Inflammatory macrophage treated with lipopolysaccharide for 1 hour (primary cell): ENCODE data around the gene RER1.

Source experiments
- DNase-seq, 2 donors: peaks; one replicate each; pipeline ENCODE4 v3.0.0-alpha.2; 2020 to 2022

Gene RER1

DNA sequence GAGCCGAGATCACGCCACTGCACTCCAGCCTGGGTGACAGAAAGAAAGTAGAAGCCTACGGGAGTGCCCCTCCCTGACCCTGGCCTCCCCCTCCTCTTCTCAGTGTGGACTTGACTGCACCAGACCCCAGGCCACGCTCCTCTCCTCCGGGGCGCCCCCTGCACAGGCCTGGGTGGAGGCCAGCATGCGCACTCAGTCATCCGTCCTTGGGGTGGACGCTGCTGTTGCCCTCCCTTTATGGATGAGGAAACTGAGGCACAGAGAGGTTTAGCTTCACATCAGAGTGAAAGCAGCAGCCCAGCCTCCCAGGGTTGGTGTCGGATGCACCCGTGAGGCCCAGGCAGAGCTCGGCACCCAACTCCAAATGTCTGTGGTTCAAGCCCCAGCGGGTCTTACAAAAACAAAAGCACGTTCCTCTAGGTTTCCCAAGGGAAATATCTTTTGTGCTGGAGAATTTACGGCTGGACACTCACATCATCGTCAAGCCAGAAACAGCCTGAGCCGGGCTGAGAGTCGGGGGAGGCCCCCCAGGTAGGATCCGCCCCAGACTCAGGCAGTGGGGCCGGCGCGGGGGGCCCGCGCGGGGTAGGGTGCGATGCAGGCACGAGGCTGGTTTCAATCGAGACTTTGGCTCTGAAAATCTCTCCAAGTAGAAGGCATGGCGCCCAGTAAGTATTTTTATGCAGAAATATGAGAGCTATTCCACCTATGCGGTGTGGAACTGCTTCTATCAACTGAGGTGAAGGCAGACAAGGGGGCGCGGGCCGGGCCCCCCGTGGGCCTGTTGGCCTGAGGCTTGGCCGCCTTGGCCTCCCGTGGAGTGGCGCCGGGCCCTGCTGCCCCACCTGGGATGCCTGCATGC lies 36.9 kb upstream of the RER1 start:
- no peak for DNase-seq

DNA sequence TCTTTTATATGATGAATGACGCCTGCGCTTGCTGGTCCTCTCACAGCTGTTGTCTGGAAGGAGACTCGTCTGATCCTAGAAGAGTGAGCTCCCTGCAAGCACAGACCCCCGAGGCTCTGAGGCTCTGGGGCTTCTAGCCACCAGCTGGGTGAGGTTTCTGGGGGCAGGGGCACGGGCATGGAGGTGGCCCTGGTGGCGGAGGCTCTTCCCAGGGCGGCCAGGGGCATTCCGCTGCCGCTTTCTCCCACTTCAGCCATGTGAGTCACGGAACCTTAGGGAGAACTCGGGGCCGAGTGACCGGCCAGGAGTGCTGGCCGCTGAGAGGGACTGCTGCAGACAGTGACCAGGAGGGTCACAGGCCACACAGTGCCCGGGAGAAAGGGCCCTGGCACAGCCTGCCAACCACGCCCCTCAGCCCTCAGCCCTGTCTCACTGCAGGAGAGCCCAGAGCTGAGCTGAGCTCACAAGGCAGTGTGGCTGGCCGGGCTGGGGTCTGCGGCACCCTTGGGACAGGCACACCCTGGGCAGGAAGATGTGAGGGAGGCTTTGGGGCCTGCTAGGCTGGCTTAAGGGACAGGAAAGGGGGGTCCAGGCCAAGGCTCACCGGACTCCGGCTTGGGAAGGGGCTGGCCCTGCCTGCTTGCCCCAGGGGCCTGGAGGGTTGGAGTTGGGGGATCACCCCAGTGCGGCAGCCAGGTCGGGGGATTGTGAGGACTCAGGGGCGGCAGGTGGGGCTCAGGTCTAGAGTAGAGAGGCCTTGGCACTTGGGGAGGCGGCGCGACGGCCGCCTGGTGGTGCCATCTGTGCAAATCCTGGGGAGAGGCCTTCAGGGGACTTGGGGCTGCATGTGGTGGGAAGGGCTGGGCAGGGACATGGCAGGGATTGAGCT lies 36.0 kb upstream of the RER1 start:
- no peak for DNase-seq

DNA sequence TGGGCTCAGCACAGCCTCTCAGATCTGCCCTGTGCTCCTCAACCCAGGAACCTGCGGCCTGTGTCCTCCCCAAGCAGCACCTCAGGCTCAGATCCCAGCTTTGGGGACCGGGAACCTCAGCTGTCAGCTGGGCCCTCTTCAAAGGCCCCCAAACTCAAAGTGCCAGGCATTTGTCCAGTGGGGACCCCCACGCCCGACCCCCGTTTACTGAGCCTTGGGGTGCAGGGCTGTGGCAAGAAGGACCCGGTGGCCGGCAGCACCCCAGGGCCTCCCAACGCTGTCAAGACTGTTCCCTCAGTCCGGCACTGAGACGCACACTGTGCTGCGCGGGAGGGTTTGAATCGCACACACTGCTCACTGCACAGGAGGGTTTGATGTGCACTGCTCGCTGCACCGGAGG lies 35.2 kb upstream of the RER1 start:
- no peak for DNase-seq

DNA sequence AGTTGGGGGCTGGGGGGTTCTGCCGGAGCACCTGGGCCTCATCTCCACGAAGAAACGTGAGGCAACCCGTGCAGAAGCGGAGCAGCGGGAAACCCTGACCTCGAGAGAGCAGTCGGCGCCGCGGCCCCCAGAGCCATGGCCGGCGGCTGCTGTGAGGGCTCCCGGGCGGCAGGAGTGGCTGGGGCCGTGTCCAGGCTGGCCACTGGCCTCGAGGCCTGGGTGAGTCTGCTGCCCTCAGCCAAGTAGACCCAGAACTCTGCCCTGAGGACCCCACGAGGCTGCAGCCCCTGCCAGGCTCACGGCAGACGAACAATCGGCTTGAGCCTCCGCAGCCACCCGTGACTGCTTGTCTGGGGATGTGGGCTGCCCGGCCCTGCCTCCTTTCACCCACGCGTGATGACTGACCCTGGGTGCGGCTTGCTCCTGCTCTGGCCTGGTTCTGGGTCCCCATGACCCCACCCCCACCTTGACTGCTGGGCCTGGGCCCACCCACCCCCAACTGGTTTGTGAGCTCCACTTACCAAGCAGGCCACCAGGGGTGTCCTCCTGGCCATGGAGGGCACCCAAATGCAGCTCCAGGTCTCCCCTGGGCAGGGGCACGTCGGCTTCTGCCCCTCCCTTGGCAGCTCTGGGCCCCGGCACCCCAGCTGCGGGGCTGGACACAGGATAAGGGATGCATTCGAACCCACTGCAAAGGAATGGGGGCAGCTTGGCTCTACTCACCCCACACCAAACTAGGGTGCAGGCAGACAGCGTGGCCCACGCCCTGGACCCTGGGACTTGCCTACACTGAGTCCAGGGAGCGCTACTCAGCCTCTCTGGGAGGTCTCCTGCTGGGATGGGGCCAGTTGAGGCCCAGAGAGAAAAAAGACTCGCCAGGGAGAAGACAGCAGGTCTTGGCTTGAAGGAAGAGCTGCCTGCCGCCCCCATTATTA lies 34.5 kb upstream of the RER1 start:
- no peak for DNase-seq

DNA sequence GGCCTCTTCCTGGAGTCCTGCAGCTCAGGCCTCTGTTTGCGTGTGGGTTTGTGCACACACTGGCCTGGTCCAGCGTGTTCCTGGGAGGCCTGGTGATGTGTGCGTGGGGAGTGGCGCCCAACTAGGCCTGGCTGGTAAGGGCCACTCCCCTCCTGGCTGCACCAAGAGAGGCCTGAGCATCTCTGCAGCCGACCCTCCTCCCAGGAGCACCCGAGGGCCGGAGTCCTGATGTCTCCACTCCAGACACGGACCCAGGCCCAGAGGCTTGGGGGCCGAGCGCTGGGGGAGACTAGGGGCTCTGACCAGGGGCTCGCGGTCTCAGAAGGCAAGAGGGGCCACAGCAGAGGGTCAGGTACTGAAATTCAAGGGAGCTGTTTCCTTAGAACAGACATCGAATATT lies 33.6 kb upstream of the RER1 start:
- no peak for DNase-seq

DNA sequence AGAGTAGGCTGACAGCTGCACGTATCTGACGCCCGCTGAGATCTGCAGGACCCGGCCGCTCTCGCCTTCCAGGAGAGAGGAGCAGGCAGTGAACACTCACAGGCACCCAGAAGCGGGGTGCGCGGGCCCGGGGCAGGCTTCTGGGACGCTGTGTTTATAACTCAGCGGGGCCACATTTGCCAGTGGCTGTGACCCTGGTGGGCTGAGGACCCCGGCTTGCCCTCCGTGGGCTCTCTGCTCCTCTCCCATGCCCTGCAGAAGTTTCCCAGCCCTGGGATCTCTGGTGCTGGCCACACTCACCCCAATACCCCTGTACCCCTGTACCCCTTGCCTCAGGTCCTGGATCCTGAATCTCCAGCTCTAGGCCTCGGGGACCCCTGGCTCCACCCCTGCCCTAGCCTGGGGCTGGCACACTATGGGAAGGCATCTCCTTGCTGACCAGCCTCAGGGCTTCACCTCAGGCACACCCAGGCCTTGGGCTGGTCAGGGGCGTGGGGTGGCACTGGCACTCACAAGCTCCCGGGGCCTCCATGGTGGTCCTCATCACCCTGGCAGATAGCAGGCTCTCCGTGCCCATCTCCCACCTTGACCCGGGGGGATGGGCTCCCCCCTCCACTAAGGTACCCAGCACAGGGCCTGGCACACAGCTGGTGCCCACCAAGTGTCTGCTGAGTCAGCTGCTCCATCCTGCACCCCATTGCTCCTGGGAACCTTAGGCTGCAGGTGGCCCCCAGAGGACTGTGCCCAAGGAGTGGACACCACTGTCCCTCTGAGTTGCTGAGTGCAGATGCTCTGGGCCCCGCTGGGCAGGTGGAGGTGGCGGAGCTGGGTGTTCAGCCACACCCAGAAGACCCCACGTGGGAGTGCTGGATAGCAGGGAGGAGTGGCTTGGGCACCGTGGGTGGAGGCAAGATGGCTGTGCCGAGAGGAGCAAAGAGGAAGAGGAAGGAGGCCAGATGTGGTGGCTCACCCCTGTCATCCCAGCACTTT lies 32.7 kb upstream of the RER1 start:
- DNase-seq = no peak

DNA sequence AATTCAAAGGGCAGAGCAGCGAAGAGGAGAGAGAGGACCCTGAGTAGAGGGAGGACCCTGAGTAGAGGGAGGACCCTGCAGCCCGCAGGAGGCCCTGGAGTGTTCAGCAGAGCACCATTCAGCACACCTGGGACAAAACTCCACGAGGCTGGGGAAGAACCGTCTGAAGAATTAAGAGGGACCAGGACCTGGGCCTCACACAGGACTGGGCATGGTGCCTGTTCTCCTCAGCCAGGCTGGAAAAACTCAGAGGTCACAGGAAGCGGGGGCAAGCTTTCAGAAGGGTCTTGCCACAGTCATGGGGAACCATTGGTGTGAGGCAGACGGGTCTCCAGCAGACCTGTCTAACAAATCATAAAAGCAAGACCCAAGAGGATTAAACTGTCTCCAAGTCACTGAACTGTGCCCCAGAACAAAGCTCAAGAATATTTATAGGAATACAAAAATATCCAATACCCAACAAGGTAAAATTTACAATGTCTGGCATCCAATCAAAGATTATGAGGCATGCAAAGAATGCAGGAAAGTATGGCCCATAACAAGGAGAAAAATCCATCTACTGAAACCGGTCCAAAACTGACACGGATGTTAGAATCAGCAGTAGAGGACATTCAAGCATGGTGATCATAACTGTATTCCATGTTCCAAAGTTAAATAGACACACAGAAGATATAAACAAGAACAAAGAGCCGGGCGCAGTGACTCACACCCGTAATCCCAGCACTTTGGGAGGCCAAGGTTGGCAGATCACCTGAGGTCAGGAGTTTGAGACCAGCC lies 30.9 kb upstream of the RER1 start:
- DNase-seq = no peak

DNA sequence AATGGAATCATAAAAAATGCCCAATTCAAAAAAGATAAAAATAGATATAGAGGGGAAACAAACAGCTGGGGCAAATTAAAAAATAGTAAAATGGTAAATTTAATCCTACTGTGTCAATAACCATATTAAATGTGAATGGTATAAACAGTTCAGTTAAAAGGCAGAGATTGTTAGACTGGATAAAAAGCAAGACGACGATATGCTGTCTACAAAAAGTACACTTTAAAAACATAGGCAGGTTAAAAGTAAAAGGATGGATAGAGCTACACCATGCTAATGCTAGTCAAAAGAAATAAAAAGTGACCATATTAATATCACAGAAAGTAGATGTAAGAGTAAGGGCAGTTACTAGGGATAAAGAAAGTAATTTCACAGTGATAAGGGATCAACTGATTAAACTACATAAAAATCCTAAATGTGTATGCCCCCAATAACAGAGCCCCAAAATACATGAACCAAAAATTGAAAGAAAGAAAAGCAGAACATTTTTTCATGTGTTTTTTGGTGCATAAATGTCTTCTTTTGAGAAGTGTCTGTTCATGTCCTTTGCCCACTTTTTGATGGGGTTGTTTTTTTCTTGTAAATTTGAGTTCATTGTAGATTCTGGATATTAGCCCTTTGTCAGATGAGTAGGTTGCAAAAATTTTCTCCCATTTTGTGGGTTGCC lies 27.7 kb upstream of the RER1 start:
- no peak for DNase-seq

DNA sequence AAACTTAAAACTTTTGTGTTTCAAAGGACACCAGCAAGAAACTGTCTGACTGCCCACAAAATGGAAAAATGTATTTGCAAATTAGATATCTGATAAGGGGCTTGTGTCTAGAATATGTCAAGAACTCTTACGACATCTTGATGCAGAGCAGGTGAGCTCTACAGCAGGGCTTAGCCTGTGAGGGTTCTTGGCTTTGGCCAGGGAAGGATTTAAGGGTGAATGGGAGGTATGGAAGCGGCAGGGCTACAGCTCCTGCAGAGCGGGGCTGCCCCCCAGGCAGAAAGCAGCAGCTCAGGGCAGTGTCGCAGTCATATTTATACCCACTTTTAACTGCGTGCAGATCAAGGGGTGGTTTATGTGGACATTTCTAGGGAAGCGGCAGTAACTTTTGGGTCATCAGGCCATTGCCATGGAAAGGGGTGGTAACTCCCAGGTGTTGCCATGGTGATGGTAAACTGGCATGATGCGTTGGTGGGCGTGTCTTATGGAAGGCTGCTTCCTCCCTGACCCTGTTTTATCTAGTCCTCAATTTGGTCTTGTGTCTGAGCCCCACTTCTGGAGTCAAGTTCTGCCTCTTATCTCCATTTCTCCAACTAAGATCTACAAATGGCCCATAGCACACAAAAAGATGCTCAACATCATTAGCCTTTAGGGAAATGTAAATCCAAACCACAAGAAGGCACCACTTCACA lies 23.4 kb upstream of the RER1 start:
- no peak for DNase-seq

DNA sequence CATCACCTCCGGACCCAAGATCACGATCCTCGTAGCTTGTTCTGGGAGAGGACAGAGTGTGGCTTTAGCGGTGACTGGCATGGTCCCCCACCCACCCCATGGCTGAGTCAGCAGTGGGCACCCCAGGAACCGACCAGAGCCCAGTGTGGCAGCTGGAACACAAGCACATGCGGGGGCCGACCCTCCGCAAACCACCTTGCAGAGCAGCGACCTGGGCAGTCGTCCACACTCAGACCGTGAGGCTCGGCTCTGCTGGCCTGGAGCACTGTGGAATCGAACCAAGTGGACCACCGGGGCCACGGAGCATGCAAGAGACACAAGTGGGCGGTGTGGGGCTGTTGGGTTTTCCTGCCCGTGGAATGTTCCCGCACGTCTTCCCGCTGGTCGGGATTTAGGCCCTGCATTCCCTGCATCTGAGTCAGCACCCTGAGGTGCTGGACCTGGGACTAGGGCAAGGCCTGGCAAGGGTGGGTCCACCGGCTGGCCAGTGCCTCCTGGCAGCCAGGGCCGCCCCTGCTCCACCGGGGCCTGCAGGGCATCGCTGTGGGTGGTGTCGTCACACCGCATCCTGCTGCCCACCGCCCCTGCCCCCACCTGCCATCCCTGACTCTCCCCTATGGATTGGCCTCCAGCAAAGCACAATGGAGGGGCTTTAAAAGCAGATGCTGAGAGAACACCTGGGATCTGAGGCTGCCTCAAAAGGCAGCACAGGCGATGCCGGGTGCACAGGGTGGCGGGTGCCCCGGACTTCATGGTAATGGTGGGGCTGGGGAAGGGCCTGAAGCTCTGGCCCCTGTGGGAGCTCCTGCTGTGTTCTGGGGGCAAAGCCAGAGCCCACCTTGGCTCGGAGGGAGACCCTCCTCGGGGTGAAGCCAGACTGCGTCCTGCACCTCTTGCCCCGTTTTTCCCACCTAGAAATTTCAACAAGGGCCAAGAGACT lies 18.8 kb upstream of the RER1 start:
- no peak for DNase-seq

DNA sequence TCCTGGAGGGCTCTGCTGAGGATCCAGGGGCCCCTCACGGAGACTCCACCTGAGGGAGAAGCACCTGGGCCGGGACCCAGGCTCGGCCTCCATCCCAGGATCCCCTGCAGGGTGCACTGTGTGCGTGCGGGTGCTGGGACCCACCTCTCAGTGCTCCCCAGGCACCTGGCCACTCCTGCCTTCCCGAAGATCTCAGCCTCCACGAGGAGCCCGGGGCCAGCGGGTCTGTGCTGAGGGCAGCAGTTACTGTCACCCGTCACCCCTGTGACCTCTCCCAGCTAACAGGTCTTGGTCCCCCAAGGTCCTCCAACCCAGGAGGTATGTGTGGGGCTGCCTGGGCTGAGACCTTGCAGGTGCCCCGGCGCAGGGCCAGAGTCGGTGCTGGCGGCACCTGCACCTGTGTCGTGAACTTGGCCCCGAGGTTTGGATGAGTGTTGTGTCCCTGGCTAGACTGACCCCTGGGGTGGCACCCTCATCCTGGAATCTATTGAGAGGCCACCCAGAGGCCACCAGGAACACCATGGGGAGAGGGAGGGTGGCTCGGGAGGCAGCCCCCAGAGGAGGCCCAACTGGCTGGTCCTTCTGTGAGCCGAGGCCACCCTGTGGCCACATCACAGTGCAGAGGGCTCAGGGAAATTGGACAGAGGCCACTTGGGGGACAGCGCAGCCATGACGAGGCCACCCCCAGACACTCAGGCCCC lies 17.9 kb upstream of the RER1 start:
- no peak for DNase-seq

DNA sequence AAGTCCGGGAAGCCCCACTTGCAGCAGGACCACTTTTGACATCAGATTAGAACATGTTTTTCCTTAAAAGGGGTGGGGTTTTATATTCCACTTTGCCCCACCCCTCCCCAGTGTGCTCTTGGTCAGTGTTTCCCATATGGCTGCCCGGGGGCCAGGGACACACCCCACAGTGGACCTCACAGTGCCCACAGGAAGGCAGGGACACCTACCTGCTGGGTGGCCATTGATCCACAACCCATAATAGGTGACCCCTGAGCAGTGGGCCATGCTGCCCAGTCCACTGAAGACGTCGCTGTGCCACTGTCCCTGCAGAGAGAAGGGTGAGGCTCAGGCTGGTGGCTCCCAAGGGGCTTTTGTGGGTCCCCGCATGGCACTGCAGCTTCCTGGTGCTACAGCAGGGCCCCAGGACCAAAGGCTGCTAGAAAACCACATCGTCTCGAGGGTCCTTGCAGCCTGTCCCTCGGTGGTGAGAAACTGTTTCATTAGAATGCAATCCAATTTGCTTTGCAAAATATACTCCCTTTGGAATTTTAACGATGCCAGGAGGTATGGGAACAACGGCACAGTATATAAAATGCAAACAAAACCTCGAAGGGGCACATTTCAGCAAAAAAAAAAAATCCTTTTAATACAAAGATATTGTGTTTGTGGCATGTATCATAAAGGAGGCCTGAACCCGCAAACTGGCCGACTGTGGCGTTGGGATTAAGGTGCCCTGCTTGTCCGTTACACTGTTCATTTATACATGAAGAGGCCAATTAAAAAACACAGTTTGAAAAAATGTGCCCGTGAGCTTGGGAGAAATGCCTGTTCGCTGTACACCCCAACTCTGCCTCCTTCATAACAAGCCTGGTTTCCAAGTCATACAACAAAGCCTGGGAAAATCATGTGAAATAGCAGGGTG lies 17.1 kb upstream of the RER1 start:
- no peak for DNase-seq

DNA sequence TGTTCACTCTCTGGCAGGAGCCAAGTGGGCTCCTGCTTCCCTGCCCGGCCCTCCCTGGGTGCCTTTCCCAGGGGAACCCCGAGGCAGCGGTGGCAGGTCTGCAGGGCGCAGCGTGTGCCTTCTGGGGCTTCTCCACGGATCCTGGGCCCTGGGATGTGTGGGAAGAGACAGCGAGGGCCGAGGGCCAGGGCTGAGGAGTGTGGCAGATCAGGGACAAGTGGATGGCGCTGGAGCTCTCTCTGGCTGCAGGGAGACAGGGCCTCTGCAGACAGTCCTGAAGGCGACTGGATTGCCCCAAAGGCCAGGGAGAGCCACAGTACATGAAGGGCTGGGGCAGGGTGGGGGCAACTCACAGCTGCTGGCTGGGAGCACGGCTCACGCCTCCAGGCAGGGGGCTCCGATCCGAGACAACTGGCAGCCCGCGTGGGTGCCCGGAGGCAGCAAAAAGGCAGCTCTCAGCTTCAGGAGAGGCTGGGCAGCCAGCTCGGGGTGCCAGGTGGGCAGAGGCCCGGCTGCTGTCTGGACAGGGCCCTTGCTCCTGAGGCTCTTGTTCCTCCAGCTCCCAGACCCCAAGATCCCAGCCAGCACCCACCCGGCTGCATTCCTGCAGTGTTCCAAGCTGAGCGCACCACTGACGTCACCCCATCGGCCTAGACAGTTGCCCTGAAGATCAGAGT lies 16.3 kb upstream of the RER1 start:
- DNase-seq = no peak

DNA sequence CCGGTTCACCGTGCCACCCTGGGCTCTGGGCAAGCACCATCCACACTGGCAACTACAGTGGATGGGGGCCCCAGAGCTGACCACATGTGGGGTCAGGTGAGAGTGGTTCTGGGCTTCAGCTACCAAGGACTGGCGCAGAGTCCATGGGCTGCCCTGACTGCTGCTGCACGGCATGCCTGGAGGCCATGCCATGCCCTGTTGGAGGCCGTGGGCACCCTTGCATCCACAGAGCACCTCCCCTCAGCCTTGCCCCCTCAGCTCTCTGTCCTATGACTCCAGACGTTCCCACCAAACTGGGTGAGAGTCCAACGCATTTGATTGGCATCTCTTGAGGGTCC lies 15.7 kb upstream of the RER1 start:
- no peak for DNase-seq

DNA sequence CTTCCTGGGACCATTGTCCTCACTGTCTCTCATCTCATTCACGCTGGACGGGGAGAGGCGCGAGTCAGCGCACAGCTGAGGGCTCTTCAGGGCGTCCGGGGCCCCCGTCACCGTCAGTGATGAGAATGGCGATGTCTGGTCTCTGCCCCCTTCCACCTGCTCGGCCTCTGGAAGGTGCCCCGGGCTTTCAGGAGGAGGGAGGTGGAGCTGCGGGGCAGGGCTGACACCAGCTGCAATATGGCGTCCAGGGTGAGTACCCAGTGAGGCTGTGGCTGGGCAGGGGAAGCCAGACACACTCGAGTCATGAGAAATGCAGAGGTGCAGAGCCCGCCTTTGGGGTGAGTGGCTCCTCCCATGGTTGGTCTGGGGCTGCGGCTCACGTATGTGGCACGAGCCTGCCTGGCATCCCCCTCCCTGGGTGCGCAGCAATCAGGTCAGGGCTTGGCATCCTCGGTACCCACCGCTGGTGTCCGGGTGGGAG lies 15.3 kb upstream of the RER1 start:
- DNase-seq = no peak
